ENCODE data around the gene DOCK6.

DOCK6 gene

DNA sequence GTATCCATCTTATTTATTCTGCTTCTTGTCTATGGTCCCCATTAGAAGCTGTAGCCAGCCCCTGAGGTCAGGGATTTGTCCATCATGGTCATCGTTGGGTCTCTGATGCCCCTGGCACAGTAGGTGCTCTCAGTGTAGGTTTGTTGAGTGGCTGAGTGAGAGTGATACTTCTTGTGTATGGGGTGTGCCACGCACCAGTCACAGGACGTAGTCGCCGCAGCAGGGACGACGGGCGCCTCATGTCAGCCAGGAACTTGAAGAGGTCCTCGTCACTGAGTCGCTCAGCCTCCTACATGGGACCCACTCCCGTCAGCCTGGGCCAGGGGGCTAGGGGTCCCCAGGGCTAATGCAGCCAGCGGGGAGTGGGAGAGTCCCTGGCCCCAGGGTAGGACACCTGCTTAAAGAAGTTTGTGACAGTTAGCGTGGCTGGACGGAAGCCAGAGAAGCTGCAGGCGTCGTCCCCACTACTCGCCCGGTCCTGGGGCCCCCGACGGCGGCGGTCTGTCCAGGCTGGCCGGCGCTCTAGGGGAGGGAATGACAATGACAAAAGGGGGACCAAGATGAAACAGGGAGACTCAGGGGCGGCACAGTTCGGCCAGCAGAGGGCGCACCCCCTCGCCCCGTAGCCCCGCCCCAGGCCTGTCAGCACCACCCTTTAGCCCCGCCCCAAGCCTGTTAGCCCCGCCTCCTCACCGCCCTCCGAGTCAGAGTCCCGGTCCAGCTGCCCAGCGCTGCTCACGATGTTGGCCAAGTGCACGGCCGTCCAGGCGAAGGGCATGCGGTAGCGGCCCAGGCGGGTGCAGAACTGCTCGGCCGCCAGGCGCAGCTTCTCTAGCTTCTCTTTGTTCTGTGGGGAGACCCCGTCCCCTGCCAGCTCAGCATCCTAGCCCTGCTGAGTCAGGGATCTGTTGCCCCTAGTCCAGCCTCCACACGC is 19.2 kb downstream of the DOCK6 start:
- Mint-ChIP-seq H3K4me3 (no peak overlapping the region), H3K27ac (no peak overlapping the region), H3K4me1 (ENCODE audit: low read depth) (peaks cover 4% of the 10 kb centered on the region), H3K9me3 (ENCODE audit: low read depth) (no peaks in the 10 kb centered on the region), H3K36me3 (no peaks in the 10 kb centered on the region), H3K27me3 (peaks cover 21% of the 10 kb centered on the region)

DNA sequence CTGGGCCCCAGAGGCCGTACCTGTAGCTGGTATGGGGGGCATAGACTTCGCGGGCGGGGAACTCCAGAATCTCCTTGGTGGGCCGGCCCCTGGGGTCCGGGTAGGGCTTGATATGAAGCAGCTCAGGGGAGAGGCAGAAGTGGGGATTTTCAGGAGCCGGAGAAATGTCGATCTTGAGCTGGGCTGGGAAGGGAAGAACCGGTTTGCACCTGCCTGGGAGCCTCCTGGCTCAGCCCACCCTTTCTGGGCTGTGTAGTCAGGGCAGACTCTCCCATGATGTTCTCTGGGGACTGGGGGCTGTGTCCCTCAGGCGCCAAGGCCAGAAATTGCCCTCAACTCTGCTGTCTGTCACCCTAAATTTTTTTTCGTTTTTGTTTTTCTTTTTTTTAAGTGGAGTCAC is 20.3 kb downstream of the DOCK6 start:
- H3K27ac Mint-ChIP-seq, result no peak overlapping the region
- H3K9me3 Mint-ChIP-seq (ENCODE audit: low read depth), result no peaks in the 10 kb centered on the region
- no peak overlapping the region for H3K4me3 Mint-ChIP-seq

DNA sequence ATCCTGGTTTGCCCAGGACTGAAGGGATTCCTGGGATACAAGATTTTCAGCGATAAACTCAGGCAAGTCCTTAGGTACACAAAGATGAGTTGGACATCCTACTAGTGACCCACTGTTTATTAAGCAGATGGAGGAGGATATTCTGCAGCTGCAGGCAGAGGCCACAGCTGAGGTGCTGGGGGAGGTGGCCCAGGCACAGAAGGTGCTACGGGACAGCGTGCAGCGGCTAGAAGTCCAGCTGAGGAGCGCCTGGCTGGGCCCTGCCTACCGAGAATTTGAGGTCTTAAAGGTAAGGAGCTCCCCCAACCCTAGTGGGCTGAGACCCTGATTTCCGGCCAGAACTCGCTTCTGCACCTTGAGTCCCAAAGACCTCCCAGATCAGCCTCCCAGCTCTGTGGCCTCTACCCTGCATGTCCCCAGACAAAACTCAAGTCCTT is 22.3 kb downstream of the DOCK6 start:
- H3K36me3 Mint-ChIP-seq, result no peaks in the 10 kb centered on the region
- peaks cover 4% of the 10 kb centered on the region for H3K4me1 Mint-ChIP-seq (ENCODE audit: low read depth)
- no peak overlapping the region for H3K4me3 Mint-ChIP-seq
- peaks cover 11% of the 10 kb centered on the region for H3K27me3 Mint-ChIP-seq
- no peaks in the 10 kb centered on the region for H3K9me3 Mint-ChIP-seq (ENCODE audit: low read depth)
- no peak overlapping the region for H3K27ac Mint-ChIP-seq

More for the DNA sequence above, 20.3 kb downstream of the DOCK6 start:
- Mint-ChIP-seq H3K36me3 (no peaks in the 10 kb centered on the region), H3K4me1 (ENCODE audit: low read depth) (peaks cover 4% of the 10 kb centered on the region), H3K27me3 (peaks cover 19% of the 10 kb centered on the region)

DNA sequence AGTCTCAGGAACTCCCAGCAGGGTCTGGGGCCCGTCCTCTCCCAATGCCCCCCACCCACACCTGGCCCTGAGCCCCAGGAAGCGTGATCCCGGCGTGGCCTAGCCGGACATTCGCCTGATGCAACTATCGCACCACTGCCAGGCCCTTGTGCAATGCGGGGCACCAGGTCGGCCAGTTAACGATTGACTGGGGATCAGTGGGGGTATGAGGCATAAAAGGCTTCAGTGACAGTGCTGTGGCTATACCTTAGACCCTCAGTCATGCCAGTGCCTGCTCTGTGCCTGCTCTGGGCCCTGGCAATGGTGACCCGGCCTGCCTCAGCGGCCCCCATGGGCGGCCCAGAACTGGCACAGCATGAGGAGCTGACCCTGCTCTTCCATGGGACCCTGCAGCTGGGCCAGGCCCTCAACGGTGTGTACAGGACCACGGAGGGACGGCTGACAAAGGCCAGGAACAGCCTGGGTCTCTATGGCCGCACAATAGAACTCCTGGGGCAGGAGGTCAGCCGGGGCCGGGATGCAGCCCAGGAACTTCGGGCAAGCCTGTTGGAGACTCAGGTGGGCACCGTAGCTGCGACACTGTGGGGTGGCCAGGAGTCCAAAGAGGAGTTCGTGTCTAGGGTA is 22.8 kb downstream of the DOCK6 start, which contains the start of gene ANGPTL8:
TSS of gene ANGPTL8 (plus strand) at position 243 of the 624 bp plus-strand sequence. CDS start at position 262, 19 bp downstream.
- no peak within 1 kb of the TSS for H3K27ac Mint-ChIP-seq

DNA sequence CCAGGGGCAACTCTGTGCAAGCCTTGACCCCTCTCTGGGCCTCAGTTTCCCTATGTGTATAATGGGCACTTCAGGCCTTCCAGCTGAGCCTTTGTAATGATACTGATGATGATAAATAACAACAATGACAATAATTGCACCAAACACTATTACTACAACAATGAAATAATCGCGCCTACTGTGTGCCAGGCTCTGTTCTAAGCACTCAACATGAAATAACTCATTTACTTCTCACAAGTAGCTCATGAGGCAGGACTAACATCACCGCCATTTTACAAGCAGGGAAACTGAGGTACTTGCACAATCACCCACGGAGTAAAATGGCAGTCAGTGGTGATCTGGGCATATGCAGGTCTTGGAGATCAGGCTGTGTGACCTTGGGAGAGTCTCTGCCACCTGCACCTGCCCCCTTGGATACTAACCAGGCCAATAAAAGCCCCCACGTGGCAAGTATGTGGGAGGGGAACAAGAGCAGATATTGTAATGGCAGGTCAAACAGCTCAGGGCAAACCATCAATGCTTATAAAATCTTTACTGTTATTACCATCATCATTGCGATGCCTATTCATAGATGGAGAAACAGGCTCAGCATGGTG is 23.4 kb downstream of the DOCK6 start:
- Mint-ChIP-seq H3K27ac (no peak overlapping the region), H3K4me3 (no peak overlapping the region), H3K4me1 (ENCODE audit: low read depth) (peaks cover 4% of the 10 kb centered on the region), H3K9me3 (ENCODE audit: low read depth) (no peaks in the 10 kb centered on the region), H3K27me3 (peaks cover 11% of the 10 kb centered on the region), H3K36me3 (no peaks in the 10 kb centered on the region)

More for the DNA sequence above, 22.8 kb downstream of the DOCK6 start, which contains the start of gene ANGPTL8:
- H3K4me3 Mint-ChIP-seq, result no peak within 1 kb of the TSS
- H3K36me3 Mint-ChIP-seq, result no peaks in the 10 kb centered on the region
- H3K9me3 Mint-ChIP-seq (ENCODE audit: low read depth), result no peaks in the 10 kb centered on the region
- peaks cover 4% of the 10 kb centered on the region for H3K4me1 Mint-ChIP-seq (ENCODE audit: low read depth)
- peaks cover 11% of the 10 kb centered on the region for H3K27me3 Mint-ChIP-seq

DNA sequence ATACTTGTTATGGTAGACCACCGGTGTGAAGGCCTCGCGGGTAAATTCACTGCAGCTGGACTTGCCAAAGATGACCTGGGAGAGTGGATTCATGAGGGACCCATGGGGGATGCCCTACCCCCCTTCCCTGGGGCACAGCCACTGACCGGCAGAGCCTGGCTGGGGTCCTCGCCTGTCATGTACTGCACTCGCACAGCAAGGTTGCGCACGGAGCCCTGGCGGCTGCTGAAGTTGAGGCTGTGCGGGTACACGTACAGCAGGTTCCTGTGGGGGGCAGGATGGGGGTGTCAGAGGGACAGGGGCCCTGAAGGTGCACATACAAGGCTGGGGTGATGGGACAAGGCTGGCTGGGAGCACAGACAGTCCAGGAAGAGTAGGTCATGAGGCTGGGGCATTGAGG is 24.3 kb downstream of the DOCK6 start:
- Mint-ChIP-seq H3K36me3 (no peaks in the 10 kb centered on the region), H3K27ac (no peak overlapping the region), H3K27me3 (peaks cover 11% of the 10 kb centered on the region), H3K9me3 (ENCODE audit: low read depth) (no peaks in the 10 kb centered on the region), H3K4me3 (no peak overlapping the region), H3K4me1 (ENCODE audit: low read depth) (no peaks in the 10 kb centered on the region)

DNA sequence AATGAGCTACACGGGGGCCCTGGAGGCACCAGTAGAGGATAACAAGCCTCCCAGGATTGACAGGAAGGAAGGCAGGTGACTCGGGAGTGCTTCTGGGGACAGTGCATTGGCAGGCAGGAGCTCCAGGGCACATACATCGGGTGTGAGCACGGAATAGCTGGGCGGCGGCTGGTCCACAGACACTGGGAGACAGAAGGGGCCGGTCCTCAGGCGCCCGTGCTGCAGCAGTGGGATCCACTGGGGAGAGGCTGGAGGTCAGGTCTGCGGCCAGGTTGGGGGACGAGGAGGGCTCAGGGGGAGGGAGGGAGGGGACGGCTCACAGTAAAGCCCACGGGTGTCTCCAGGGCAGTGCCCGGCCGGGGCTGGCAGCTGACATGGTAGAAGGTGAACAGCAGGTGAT is 25.0 kb downstream of the DOCK6 start:
- no peaks in the 10 kb centered on the region for H3K4me1 Mint-ChIP-seq (ENCODE audit: low read depth)
- no peak overlapping the region for H3K27ac Mint-ChIP-seq

DNA sequence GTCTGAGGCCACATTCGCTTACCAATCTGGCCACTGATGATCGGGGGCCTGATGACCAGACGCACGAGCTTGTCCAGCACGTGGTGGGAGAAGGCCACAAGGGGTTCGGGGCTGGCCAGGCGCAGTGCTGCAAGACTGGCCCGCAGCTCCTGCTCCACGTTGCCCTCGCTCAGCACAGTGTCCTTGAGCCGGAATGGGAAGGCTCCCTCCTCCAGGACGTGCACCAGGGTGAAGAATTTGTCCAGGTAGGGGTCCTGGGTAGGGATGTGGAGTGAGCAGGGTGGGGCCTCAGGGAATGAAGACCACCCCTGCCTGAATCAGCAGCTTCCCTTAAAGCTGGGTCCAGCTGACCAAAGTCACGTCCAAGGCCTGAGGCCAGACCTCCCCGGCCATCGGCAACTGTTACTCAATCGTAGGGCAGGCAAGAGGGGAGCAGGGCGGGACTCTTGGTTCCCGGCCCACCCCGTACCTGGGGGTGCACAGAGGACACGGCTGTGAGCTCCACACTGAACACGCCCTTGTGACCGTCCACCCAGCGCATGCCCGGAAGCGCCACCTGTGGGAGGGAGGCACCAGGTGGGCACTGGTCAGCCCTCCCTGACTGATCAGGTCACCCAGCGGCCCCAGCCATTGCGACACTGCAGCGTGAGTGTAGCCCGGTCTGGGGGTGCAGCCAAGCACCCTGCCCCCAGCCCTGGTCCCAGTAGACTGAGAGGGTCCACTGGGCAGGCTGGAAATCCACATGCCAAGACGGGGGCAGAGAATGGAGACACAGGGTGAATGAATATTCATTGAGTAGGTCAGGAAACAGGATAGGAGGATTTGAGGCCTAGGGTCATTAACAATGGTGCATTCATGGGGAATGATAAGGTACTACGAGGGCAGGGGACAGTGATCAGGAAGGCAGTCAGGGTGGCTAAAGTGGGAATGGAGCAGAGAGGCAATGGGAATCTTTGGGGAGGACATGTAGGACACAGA is 25.7 kb downstream of the DOCK6 start:
- Mint-ChIP-seq H3K27ac (no peak overlapping the region), H3K4me3 (no peak overlapping the region), H3K4me1 (ENCODE audit: low read depth) (no peaks in the 10 kb centered on the region), H3K27me3 (peaks cover 5% of the 10 kb centered on the region), H3K9me3 (ENCODE audit: low read depth) (no peaks in the 10 kb centered on the region), H3K36me3 (no peaks in the 10 kb centered on the region)

More for the DNA sequence above, 25.0 kb downstream of the DOCK6 start:
- Mint-ChIP-seq H3K4me3 (no peak overlapping the region), H3K36me3 (no peaks in the 10 kb centered on the region), H3K9me3 (ENCODE audit: low read depth) (no peaks in the 10 kb centered on the region), H3K27me3 (peaks cover 7% of the 10 kb centered on the region)

DNA sequence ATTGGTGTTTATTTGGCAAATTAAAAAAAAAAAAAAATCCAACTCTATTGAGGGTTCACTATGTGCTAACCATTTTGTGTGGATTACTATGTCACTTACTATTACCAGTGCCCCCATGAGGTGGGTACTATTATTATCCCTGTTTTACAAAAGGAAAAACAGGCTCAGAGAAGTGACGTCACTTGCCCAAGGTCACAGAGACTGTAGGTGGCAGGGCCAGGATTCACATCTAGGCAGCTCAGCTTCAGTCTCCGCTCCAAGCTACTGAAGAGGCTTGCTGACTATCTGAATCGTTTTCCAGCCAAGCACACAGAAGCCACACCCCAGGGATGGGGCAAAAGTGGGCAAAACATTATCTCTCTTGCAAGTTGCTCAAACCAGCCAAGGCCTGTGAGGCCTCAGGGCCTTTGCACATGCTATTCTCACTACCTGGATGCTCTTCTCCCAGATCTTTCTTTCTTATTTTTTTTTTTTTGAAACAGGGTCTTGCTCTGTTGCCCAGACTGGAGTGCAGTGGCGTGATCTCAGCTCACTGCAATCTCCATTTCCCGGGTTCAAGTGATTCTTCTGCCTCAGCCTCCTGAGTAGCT is 27.7 kb downstream of the DOCK6 start:
- no peak overlapping the region for H3K4me3 Mint-ChIP-seq
- H3K36me3 Mint-ChIP-seq, result no peaks in the 10 kb centered on the region
- H3K27me3 Mint-ChIP-seq, result no peaks in the 10 kb centered on the region
- no peaks in the 10 kb centered on the region for H3K9me3 Mint-ChIP-seq (ENCODE audit: low read depth)
- no peaks in the 10 kb centered on the region for H3K4me1 Mint-ChIP-seq (ENCODE audit: low read depth)
- H3K27ac Mint-ChIP-seq, result no peak overlapping the region

DNA sequence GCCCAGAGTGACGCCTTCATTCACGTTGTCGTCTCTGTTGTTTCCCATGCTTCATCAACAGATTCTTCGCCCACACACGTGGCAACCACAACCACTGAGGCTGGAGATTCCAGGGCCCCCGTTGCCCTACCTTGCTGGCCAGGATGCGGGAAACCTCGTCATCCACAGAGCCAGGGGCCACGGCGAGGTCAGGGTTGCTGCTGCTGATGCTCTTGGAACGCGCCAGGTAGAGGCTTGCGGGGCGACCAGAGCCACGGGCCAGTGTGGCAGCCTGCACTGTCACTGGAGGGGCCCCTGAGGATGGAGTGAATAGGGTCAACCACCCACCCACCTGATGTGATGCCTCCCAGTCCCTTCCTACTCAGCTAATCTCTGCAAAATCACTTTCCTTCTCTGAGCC is 29.3 kb downstream of the DOCK6 start:
- no peaks in the 10 kb centered on the region for H3K4me1 Mint-ChIP-seq (ENCODE audit: low read depth)
- H3K36me3 Mint-ChIP-seq, result no peaks in the 10 kb centered on the region
- no peaks in the 10 kb centered on the region for H3K27me3 Mint-ChIP-seq
- H3K27ac Mint-ChIP-seq, result no peak overlapping the region
- H3K4me3 Mint-ChIP-seq, result no peak overlapping the region
- H3K9me3 Mint-ChIP-seq (ENCODE audit: low read depth), result no peaks in the 10 kb centered on the region

DNA sequence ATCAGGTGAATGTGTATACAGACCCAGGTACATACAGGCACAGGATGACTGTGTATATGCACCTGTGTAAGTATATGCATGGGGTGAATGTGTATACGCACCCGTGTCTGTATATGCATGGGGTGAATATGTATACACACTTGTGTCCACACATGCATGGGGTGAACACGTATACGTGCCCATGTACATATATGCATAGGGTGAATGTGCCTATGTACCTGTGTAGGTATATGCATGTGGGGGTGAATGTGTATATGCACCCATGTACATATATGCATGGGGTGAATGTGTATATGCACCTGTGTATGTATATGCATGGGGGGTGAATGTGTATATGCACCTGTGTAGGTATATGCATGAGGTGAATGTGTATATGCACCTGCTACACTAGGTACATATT is 29.8 kb downstream of the DOCK6 start:
- no peak overlapping the region for H3K27ac Mint-ChIP-seq

DNA sequence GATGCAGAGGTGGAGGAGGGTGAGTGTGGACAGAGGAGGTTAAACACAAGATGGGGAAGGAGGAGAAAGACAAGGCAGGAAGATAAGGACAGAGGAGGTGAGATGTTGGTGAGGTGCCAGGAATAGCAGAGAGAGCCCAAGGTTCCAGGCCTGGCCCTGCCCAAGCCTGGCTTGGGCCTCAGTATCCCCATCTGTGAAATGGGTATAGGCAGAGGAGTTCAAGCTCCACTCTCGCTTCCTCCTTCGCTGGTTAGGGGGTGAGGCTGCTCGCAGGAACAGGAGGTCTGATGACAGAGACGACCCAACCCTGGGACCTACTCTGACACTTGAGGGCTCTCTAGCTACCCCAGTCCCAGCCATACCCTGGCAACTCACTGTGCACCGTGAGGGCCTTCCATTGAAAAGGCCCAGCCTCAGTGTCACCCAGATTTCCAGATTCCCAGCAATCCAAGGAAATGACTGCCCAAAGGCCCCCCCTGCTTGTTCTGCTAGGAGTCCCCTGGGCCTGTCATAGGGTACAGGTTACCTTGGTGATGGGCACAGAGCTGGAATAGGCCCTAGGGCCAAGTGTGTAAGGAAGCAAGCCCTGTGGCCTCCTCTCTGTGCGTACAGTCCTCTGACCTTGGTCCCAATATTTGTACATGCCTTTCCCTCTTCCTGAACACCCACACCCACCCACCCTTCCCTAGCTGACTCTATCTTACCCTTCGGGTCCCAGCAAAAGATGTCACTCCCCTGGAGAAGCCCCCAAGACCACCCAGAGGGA is 31.5 kb downstream of the DOCK6 start:
- no peaks in the 10 kb centered on the region for H3K9me3 Mint-ChIP-seq (ENCODE audit: low read depth)

More for the DNA sequence above, 29.8 kb downstream of the DOCK6 start:
- H3K27me3 Mint-ChIP-seq, result no peaks in the 10 kb centered on the region
- H3K36me3 Mint-ChIP-seq, result no peaks in the 10 kb centered on the region
- H3K4me3 Mint-ChIP-seq, result no peak overlapping the region
- H3K4me1 Mint-ChIP-seq (ENCODE audit: low read depth), result no peaks in the 10 kb centered on the region
- no peaks in the 10 kb centered on the region for H3K9me3 Mint-ChIP-seq (ENCODE audit: low read depth)

DNA sequence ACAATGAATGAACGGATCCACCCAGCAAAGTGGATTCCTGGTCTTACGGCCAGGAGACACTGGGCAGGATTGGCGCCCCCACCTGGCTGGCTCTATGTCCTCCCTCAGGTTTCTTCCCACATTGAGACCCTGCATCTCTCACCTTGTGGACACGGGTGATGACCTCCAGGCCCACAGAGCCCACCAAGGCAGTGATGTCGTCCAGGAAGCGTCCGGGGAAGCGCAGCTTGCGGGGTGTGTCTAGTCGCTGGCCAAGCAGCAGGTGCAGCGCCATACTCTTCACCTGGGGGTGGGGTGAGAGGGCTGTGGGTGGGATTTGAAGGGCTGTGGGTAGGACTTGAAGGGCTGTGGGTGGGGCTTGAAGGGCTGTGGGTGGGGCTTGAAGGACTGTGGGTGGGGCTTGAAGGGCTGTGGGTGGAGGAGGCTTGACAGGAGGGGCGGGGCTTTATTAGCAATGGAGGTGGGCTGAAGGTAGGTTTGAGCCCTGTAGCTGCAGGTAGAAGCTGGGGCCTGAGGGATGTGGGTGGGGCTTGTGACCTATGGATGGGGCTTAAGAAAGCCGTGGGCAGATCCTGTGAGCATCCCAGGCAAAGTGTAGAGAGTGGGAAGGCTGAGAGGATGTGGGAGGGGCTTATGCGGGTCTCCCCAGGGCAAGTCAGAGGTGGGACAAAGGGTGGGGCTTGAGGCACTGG is 35.0 kb downstream of the DOCK6 start:
- Mint-ChIP-seq H3K4me1 (ENCODE audit: low read depth) (no peaks in the 10 kb centered on the region), H3K27me3 (peaks cover 2% of the 10 kb centered on the region), H3K36me3 (no peaks in the 10 kb centered on the region), H3K4me3 (no peak overlapping the region), H3K27ac (no peak overlapping the region), H3K9me3 (ENCODE audit: low read depth) (no peaks in the 10 kb centered on the region)

More for the DNA sequence above, 31.5 kb downstream of the DOCK6 start:
- Mint-ChIP-seq H3K4me1 (ENCODE audit: low read depth) (no peaks in the 10 kb centered on the region), H3K27me3 (no peaks in the 10 kb centered on the region), H3K4me3 (no peak overlapping the region), H3K27ac (no peak overlapping the region), H3K36me3 (no peaks in the 10 kb centered on the region)
